IPS-18c (cell line): Measurements from ENCODE around the gene TNFRSF21.
"Not testable (repeated sequence)": the region's sequence is repeated elsewhere in the genome, so short reads cannot be mapped to it uniquely, and the experiment has no call there.

Experiments used
- H3K4me3 ChIP-seq: 2 replicates; pipeline ENCODE4 v1.7.0; 2013; ENCODE audit warnings: low read depth, mild to moderate bottlenecking, low read length, moderate library complexity; ENCODE audit not compliant: insufficient read depth
- H3K9me3 ChIP-seq: one replicate; pipeline ENCODE4 v1.6.1; 2013; ENCODE audit warnings: mild to moderate bottlenecking, low read length, moderate library complexity; ENCODE audit not compliant: control insufficient read depth, insufficient read depth

The TNFRSF21 gene

GRCh38 chr6:47302043-47302442 lies 7.7 kb downstream of the TNFRSF21 start:
- Histone ChIP-seq H3K4me3 (no peak overlapping the region), H3K9me3 (no peaks in the 10 kb centered on the region)

GRCh38 chr6:47301441-47301840 lies 8.3 kb downstream of the TNFRSF21 start:
- Histone ChIP-seq H3K4me3 (no peak overlapping the region), H3K9me3 (no peaks in the 10 kb centered on the region)

- H3K9me3 ChIP-seq, result no peaks in the 10 kb centered on the region
- H3K4me3 ChIP-seq, result no peak overlapping the region
Observed at GRCh38 chr6:47300417-47300816, 9.3 kb downstream of the TNFRSF21 start.

GRCh38 chr6:47299965-47300364 lies 9.7 kb downstream of the TNFRSF21 start:
- H3K9me3 ChIP-seq, result no peaks in the 10 kb centered on the region
- H3K4me3 ChIP-seq, result no peak overlapping the region

- Histone ChIP-seq H3K4me3 (no peak overlapping the region), H3K9me3 (no peaks in the 10 kb centered on the region)
Observed at GRCh38 chr6:47298475-47298874, 11.2 kb downstream of the TNFRSF21 start.

- Histone ChIP-seq H3K4me3 (no peak overlapping the region), H3K9me3 (no peaks in the 10 kb centered on the region)
Observed at GRCh38 chr6:47294990-47295389, 14.7 kb downstream of the TNFRSF21 start.

- Histone ChIP-seq H3K4me3 (no peak overlapping the region), H3K9me3 (no peaks in the 10 kb centered on the region)
Observed at GRCh38 chr6:47292944-47293343, 16.8 kb downstream of the TNFRSF21 start.

GRCh38 chr6:47292027-47292426 lies 17.7 kb downstream of the TNFRSF21 start:
- Histone ChIP-seq H3K4me3 (no peak overlapping the region), H3K9me3 (no peaks in the 10 kb centered on the region)

- Histone ChIP-seq H3K9me3 (no peaks in the 10 kb centered on the region), H3K4me3 (no peak overlapping the region)
Observed at GRCh38 chr6:47290124-47290834, 19.4 kb downstream of the TNFRSF21 start.

- H3K9me3 ChIP-seq, result no peaks in the 10 kb centered on the region
- no peak overlapping the region for H3K4me3 ChIP-seq
Observed at GRCh38 chr6:47288267-47289090, 21.2 kb downstream of the TNFRSF21 start.

- Histone ChIP-seq H3K9me3 (no peaks in the 10 kb centered on the region), H3K4me3 (no peak overlapping the region)
Observed at GRCh38 chr6:47286301-47286700, 23.4 kb downstream of the TNFRSF21 start.

- no peaks in the 10 kb centered on the region for H3K9me3 ChIP-seq
- H3K4me3 ChIP-seq, result no peak overlapping the region
Observed at GRCh38 chr6:47283993-47284392, 25.7 kb downstream of the TNFRSF21 start.

GRCh38 chr6:47278545-47278944 lies 31.2 kb downstream of the TNFRSF21 start:
- Histone ChIP-seq H3K4me3 (no peak overlapping the region), H3K9me3 (peaks cover 3% of the 10 kb centered on the region)

GRCh38 chr6:47277702-47278101 lies 32.0 kb downstream of the TNFRSF21 start:
- H3K9me3 ChIP-seq, result peaks cover 3% of the 10 kb centered on the region
- H3K4me3 ChIP-seq, result no peak overlapping the region

- Histone ChIP-seq H3K9me3 (peaks cover 3% of the 10 kb centered on the region), H3K4me3 (no peak overlapping the region)
Observed at GRCh38 chr6:47276377-47276776, 33.3 kb downstream of the TNFRSF21 start.

- H3K9me3 ChIP-seq, result peaks cover 3% of the 10 kb centered on the region
Observed at GRCh38 chr6:47275640-47276039, 34.1 kb downstream of the TNFRSF21 start.

GRCh38 chr6:47275132-47275531 lies 34.6 kb downstream of the TNFRSF21 start:
- H3K9me3 ChIP-seq, H3K4me3 ChIP-seq: not testable (repeated sequence)

More at GRCh38 chr6:47275640-47276039, 34.1 kb downstream of the TNFRSF21 start:
- no peak overlapping the region for H3K4me3 ChIP-seq

- Histone ChIP-seq H3K9me3 (no peaks in the 10 kb centered on the region), H3K4me3 (no peak overlapping the region)
Observed at GRCh38 chr6:47268572-47269187, 41.0 kb downstream of the TNFRSF21 start.
